Right ventricle myocardium inferior (tissue), 1 donor: ENCODE measurements around the gene CSNK1G3. TPM values are rescaled to one million over a fixed set of nuclear protein-coding genes. Genes with fewer than 3 reads are reported as not detected.

ENCODE experiments used
- total RNA-seq: library from RNA; stranded (reverse); fragmentation: NEBNext Ultra II Directional; extraction: Animal tissue kit (Norgen Biotek cat#: 25700); gene quantifications from one replicate; pipeline ENCODE4 v1.2.1, GENCODE V29; 2021
- donor health status: DM: no; HTN: yes; CAD: no; lungs with severe emphysema.

CSNK1G3 gene
- total RNA-seq, 1 donor from 2014 or later = 20.6 TPM

Other genes with a start within 250 kb of the CSNK1G3 start
- gene CEP120, start 88.8 kb upstream of the CSNK1G3 start, total RNA-seq = 12.0 TPM